HEK293T (cell line): ENCODE results near the gene FOXK2.
"Not testable (repeated sequence)": the region's sequence is repeated elsewhere in the genome, so short reads cannot be mapped to it uniquely, and the experiment has no call there.

Experiments
- CTCF ChIA-PET: fragments of 350-600 bp; formaldehyde crosslinking; extraction: SDS; loops from one replicate; lab custom pipeline; 2021; ENCODE audit warnings: antibody characterized with exemption, inconsistent platforms; lab: Yijun Ruan, JAX
- POLR2A ChIA-PET: fragments of 350-600 bp; formaldehyde crosslinking; extraction: SDS; loops from one replicate; lab custom pipeline; 2020; ENCODE audit warnings: antibody characterized with exemption, inconsistent platforms; lab: Yijun Ruan, JAX
- DNase-seq: peaks from one replicate; pipeline ENCODE4 v3.0.0; 2012; ENCODE audit warnings: mixed read lengths; ENCODE audit errors: extremely low spot score
- ARNT ChIP-seq: fragments of 450-650 bp; IDR thresholded peaks from 2 replicates; pipeline ENCODE4 v1.6.1; 2017; ENCODE audit warnings: mild to moderate bottlenecking
- BHLHE40 ChIP-seq: fragments of 450-650 bp; IDR thresholded peaks from 2 replicates; pipeline ENCODE4 v1.6.1; 2016; ENCODE audit warnings: mild to moderate bottlenecking, moderate library complexity, borderline replicate concordance
- CTBP1 ChIP-seq: fragments of 450-650 bp; IDR thresholded peaks from 2 replicates; pipeline ENCODE4 v1.6.1; 2016; ENCODE audit warnings: borderline replicate concordance
- ELF4 ChIP-seq: fragments of 450-650 bp; IDR thresholded peaks from 2 replicates; pipeline ENCODE4 v1.6.1; 2017; ENCODE audit warnings: antibody characterized with exemption
- FOXA1 ChIP-seq: fragments of 450-650 bp; IDR thresholded peaks from 2 replicates; pipeline ENCODE4 v1.6.1; 2016; ENCODE audit warnings: mild to moderate bottlenecking
- FOXK2 ChIP-seq: fragments of 450-650 bp; IDR thresholded peaks from 2 replicates; pipeline ENCODE4 v1.6.1; 2016; ENCODE audit warnings: mild to moderate bottlenecking
- FOXM1 ChIP-seq: fragments of 450-650 bp; IDR thresholded peaks from 2 replicates; pipeline ENCODE4 v1.6.1; 2017; ENCODE audit warnings: mild to moderate bottlenecking, borderline replicate concordance
- HDGF ChIP-seq: fragments of 450-650 bp; IDR thresholded peaks from 2 replicates; pipeline ENCODE4 v1.6.1; 2017; ENCODE audit warnings: antibody characterized with exemption, borderline replicate concordance
- L3MBTL2 ChIP-seq: fragments of 450-650 bp; conservative IDR thresholded peaks from 2 replicates; pipeline ENCODE4 v1.6.1; 2016; ENCODE audit warnings: mild to moderate bottlenecking
- LEF1 ChIP-seq: fragments of 450-650 bp; IDR thresholded peaks from 2 replicates; pipeline ENCODE4 v1.6.1; 2017; ENCODE audit warnings: mild to moderate bottlenecking, borderline replicate concordance
- NFRKB ChIP-seq: fragments of 450-650 bp; IDR thresholded peaks from 2 replicates; pipeline ENCODE4 v1.6.1; 2016; ENCODE audit warnings: mild to moderate bottlenecking, moderate library complexity
- PKNOX1 ChIP-seq: fragments of 450-650 bp; IDR thresholded peaks from 2 replicates; pipeline ENCODE4 v1.6.1; 2016
- SP1 ChIP-seq: fragments of 450-650 bp; IDR thresholded peaks from 2 replicates; pipeline ENCODE4 v1.6.1; 2017
- SUZ12 ChIP-seq: fragments of 450-650 bp; IDR thresholded peaks from 2 replicates; pipeline ENCODE4 v1.6.1; 2016; ENCODE audit warnings: mild to moderate bottlenecking
- TARDBP ChIP-seq: fragments of 450-650 bp; IDR thresholded peaks from 2 replicates; pipeline ENCODE4 v1.6.1; 2016
- ZNF384 ChIP-seq: fragments of 450-650 bp; IDR thresholded peaks from 2 replicates; pipeline ENCODE4 v1.6.1; 2016

Gene FOXK2

DNA sequence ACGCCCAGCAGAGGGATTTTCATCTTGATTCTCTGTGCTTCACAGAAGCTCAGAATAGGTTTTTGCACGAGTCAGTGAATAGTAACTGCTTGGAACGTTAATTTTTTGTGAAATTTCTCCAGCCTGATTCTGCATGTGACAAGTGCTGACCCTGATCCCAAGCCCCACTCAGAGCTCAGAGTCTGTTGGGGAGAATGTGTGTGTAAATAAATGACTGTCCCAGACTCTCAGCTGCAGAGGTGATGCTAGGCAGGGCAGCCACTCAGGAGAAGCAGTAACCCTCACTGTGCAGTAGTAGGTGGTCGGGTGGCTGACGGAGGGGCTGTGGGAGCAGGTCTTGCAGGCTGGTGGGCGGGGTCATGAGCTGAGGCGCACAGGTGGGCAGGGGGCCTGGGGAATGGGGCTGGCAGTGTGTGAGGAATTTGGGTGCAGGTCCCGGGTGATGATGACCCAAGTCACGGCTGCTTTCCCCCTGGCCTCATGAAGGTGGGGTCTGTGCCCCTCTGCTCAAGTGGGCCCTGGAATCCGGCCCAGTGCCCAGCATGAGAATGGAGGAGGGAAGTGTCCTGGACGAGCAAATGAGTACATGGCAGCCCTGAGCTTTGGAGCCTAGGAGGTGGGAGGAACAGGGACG lies 16.3 kb upstream of the FOXK2 start:
- DNase-seq, result no peak
- ChIA-PET CTCF (interaction anchor here (1.4 to 1.6 kb wide), 2 partner anchors 9 to 18 kb away, joined by 3 to 6 read pairs; no protein-coding TSS in a partner anchor), POLR2A (interaction anchor here (0.6 to 2.4 kb wide), 3 partner anchors 16 to 89 kb away, joined by 3 to 17 read pairs (median 3); partner anchors contain the start of gene FOXK2)
- TF ChIP-seq FOXA1 (no peak), HDGF (no peak), ELF4 (no peak), SP1 (no peak), TARDBP (no peak), CTBP1 (no peak), SUZ12 (no peak), L3MBTL2 (no peak), BHLHE40 (no peak), FOXM1 (no peak), NFRKB (no peak), ARNT (no peak)

DNA sequence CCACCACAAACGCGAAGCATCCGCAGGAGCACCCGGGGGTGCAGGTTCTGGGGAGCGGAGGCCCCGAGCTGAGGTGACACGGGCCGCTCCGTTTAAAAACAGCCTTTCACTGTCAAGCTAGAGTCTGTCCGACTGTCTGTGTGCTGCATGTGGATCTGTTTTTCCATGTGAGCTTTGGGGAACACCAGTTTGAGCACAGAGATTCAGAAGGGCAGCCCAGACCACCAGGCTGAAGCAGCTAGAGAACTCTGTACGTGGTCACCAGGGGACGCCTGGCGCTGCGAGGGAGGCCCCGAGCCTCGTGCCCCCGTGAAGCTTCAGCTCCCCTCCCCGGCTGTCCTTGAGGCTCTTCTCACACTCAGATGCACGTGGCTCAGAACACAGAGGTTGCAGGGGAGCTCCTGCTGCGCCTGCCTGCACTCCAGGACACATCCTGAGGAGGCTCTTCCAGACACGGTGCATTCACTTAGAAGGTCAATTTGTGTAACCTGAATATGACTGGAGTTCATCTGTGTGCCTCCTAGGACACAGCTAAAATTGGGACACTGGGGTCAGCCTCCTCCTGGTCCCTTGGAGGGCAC lies 15.7 kb upstream of the FOXK2 start:
- POLR2A ChIA-PET, result interaction anchor here (0.6 to 2.4 kb wide), 3 partner anchors 16 to 89 kb away, joined by 3 to 17 read pairs (median 3); partner anchors contain the start of gene FOXK2
- CTCF ChIA-PET, result interaction anchor here (1.4 to 1.6 kb wide), 2 partner anchors 9 to 17 kb away, joined by 3 to 6 read pairs; no protein-coding TSS in a partner anchor

GRCh38 chr17:82505296-82505695 lies 14.2 kb upstream of the FOXK2 start:
- no peak for DNase-seq
- ChIA-PET CTCF (no interaction called here), POLR2A (interaction anchor here (1.2 to 2.5 kb wide), 2 partner anchors 8 to 16 kb away, joined by 3 to 10 read pairs; no protein-coding TSS in a partner anchor)
- TF ChIP-seq NFRKB (no peak), ELF4 (no peak), L3MBTL2 (no peak), SUZ12 (no peak), BHLHE40 (no peak), FOXA1 (no peak), FOXM1 (no peak), HDGF (no peak), FOXK2 (no peak)

More for the DNA sequence above, 15.7 kb upstream of the FOXK2 start:
- TF ChIP-seq FOXA1, result no peak
- TF ChIP-seq BHLHE40, result no peak
- no peak for TF ChIP-seq CTBP1
- no peak for TF ChIP-seq L3MBTL2
- no peak for TF ChIP-seq NFRKB
- no peak for TF ChIP-seq ARNT
- TF ChIP-seq SP1, result no peak
- TF ChIP-seq ZNF384, result no peak
- TF ChIP-seq TARDBP, result no peak
- no peak for TF ChIP-seq LEF1
- TF ChIP-seq FOXM1, result no peak
- no peak for TF ChIP-seq ELF4
- no peak for TF ChIP-seq FOXK2
- no peak for TF ChIP-seq SUZ12
- no peak for TF ChIP-seq PKNOX1
- no peak for TF ChIP-seq HDGF
- no peak for DNase-seq

DNA sequence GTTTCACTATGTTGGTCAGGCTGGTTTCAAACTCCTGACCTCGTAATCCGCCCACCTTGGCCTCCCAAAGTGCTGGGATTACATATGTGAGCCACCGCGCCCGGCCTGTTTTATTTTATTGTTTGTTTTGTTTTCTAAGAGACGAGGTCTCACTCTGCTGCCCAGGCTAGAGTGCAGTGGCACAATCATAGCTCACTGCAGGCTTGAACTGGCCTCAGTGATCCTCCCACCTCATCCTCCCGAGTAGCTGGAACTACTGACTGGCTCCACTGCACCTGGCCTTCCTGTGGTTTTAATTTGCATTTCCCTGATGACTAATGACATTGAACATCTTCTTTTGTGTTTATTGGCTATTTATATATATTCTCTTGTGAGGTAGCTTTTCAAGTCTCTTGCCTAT lies 13.1 kb upstream of the FOXK2 start:
- CTCF ChIA-PET, DNase-seq: not testable (repeated sequence)
- POLR2A ChIA-PET, result interaction anchor here (0.8 to 2.5 kb wide), 3 partner anchors 9 to 15 kb away, joined by 3 to 10 read pairs (median 4); partner anchors contain the start of gene FOXK2

DNA sequence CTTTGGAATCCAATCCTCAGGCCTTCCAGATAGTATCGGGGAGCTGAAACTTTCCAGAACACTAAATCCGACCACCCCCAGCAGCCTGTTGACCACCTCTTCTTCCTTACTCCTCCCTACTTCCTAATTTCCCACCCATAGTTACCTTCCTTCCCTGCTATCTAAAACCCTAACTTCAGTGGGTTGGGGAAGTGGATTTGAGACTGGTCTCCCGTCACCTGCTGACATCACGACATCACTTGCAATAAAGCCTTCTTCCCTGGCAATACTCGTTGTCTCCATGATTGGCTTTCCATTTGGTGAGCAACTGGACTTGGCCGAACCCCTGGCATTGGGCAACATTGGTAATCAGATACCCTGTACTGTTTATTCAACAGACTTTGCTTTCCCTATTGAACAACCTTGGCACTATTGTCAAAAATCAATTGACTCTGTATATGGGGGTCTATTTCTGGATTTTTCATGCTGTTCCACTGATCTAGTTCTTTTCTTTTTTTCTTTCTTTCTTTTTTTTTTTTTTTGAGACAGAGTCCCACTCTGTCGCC lies 11.8 kb upstream of the FOXK2 start:
- ChIA-PET CTCF (no interaction called here), POLR2A (interaction anchor here (1.2 to 2.5 kb wide), 3 partner anchors 10 to 13 kb away, joined by 4 to 10 read pairs (median 4); partner anchors contain the start of gene FOXK2)
- TF ChIP-seq ELF4 (no peak), NFRKB (no peak), PKNOX1 (no peak)
- DNase-seq, result no peak

GRCh38 chr17:82511642-82512041 lies 7.9 kb upstream of the FOXK2 start:
- POLR2A ChIA-PET, result interaction anchor here (1.3 kb wide), 1 partner anchor 8 kb away, joined by 6 read pairs; the partner anchor contains the start of gene FOXK2
- CTCF ChIA-PET, DNase-seq: not testable (repeated sequence)

DNA sequence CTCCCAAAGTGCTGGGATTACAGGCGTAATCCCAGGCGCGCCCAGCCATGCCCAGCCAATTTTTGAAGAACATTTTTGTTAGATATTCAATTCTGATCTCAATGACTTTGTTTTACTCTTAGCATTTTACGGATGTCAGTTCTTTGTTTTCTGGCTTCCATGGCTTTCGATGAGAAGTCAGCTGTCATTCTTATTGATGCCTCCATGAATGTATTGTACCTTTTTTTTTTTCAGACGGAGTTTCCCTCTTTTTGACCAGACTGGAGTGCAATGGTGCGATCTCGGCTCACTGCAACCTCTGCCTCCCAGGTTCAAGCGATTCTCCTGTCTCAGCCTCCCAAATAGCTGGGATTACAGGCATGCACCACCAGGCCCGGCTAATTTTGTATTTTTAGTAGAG lies 5.7 kb upstream of the FOXK2 start:
- POLR2A ChIA-PET, CTCF ChIA-PET, DNase-seq: not testable (repeated sequence)
